ENCODE data around the gene MPHOSPH6.

- TF ChIP-seq CTCF (IDR thresholded peaks at IDR 0.05; ENCODE audit: extremely low read depth in 1 of 2, insufficient read depth in 1 of 2, low read depth in 1 of 2, low read length in 2 of 2), result no peak
- TF ChIP-seq POLR2A (IDR thresholded peaks at IDR 0.05; ENCODE audit: low read depth, low read length), result no peak
- TF ChIP-seq POLR2AphosphoS5 (IDR thresholded peaks at IDR 0.05; ENCODE audit: insufficient read depth, low read depth, low read length), result no peak
- TF ChIP-seq JUN (IDR thresholded peaks at IDR 0.05; ENCODE audit: borderline replicate concordance, insufficient read depth, insufficient read length, low read depth), result no peak
These were observed 9.8 kb downstream of the MPHOSPH6 start for GRCh38 chr16:82160226-82160625.

All from endothelial cell of umbilical vein (primary cell).